Stimulated activated CD8-positive, alpha-beta memory T cell treated with anti-CD3 and anti-CD28 coated beads, Interleukin-2, amount 100 ng/mL, for 1 hour (primary cell): ENCODE results near the gene GLI3.

ENCODE experiments used
- DNase-seq, 2 donors: peaks; one replicate each; pipeline ENCODE4 v3.0.0-alpha.2; 2020; ENCODE audit warnings: low read depth in 2 of 2

The GLI3 gene

DNA sequence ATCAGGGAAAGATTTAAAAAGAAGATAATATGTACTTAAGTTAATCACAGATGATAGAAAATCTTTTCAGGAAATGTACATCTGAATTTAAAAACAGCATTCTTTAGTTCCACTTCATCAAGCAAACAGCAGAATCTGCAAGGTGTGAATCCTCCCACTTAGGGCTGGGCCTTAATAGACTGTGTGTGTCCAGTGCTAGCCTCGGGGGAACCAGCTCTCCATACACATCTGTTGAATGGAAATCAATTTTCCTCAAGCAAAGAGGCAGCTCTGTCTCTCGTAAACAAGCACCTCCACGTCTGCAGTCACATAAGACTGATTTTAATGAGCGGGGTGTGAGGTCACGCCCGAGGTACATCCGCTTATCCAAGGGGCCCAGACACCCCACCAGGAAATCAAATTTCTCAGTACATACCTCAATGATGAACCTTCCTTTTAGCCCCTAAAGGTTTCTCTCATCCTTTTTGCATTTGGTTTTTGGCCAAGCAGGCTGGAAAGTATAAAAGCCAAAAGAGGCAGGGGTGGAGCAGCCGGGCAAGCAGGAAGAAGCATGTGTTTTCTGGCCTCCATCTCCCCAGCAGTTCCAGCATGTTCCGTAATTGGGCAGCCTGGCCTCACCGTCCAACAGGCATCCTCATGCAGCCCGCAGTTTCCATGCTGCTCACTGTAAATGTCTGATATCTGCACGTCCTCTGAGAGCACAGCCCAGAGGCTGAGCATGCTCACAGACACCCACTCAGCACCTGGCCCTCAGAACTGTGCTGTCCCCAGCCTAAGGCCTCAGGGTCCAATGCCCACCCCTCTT is 131.3 kb downstream of the GLI3 start:
- no peak for DNase-seq

DNA sequence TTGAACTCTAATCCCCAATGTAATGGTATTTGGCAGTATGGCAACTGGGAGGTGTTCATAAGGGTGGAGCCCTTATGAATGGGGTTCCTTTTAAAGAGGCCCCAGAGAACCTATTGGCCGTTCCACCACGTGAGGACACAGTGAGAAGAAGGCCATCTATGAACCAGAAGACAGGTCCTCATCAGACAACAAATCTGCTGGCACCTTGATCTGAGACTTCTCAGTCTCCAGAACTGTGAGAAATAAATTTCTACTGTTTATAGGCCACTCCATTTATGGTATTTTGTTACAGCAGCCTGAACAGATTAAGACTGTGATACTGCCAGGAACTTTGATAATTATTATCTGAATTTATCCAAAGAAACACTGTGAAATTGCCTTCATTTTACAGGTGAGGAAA is 132.3 kb downstream of the GLI3 start:
- no peak for DNase-seq

DNA sequence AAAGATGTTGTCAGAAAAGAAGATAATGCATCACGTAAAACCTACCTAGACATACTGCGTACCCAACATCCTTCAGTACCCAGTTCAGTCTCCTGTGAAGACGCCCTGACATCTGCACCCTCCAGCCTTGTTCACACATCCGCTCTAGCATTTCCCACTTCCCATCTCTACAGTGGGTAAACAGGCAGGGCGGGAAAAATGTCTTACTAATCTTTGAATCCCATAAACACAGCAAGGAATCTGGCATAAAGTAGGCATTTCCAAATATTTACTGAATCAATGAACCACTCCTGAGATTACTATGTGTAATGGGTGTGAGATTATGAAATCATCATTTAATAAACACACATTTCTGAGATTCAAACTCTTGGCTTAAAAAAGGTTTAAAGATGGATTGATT is 132.8 kb downstream of the GLI3 start:
- DNase-seq = no peak

DNA sequence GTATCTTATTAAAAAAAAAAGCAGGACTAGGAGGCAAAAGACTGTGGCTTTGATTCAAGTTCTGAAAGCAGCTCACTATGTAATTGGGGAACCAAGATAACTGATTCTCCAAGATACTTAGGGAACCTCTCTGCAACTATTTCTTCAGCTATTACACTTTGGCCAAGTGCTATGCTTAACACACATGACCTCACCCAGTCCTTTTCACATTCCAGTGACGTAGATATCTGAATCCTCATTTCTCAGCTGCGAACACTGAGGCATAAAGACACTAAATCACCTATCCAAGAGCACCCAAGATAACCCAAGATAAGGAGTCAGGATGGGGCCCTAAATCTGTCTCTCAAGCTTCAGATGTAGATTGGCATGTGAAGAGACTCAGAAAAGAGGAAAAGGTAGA is 133.6 kb downstream of the GLI3 start:
- DNase-seq = no peak

DNA sequence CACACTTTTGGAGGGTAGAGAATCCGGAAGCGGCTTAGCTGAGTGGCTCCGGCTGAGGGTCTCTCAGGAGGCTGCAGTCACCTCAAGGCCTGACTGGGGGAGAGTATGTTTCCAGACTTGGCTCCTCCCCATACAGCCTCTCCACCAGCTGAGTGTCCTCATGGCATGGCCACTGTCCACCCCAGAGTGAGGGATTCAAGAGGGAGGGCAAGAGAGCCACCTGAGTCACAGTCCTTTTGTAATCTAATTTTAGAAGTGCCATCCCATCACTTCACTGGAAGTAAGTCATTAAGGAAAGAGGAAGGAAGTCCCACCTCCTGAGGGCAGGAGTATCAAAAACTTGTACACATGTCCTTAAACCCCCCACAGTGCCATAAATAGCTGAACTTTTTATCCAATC is 134.0 kb downstream of the GLI3 start:
- no peak for DNase-seq

DNA sequence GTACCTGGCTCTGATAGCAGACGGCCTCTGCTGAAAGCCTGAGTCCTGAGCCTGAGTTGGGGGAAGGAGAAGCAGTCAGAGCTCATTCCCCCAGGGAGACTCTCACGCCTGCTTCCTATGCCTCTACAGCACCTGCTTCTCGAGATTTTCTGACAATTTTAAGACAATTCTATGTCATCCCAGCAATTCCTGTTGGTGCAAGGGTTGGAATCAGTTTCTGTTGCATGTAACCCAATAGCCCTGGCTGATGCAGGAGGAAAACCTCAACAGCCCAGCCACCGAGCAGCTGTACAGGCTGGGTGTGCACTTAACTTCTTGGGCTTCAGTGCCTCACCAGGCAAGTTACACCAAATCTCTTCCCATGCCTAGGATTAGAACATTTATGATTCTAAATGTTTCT is 134.7 kb downstream of the GLI3 start:
- DNase-seq = no peak

DNA sequence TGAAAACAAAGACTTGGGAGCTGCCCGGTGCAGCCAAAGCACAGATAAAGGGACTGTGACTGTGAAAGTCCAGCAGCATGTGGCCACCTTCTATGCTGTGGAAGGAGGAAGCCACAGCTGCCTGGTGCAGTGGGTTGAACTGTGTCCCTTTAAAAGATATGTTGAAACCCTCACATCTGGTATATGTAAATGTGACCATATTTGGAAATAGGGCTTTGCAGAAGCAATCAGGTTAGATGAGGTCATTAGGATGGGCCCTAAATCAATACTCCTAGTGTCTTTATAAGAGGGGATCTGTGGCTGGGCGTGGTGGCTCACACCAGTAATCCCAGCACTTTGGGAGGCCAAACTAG is 136.9 kb downstream of the GLI3 start:
- no peak for DNase-seq

DNA sequence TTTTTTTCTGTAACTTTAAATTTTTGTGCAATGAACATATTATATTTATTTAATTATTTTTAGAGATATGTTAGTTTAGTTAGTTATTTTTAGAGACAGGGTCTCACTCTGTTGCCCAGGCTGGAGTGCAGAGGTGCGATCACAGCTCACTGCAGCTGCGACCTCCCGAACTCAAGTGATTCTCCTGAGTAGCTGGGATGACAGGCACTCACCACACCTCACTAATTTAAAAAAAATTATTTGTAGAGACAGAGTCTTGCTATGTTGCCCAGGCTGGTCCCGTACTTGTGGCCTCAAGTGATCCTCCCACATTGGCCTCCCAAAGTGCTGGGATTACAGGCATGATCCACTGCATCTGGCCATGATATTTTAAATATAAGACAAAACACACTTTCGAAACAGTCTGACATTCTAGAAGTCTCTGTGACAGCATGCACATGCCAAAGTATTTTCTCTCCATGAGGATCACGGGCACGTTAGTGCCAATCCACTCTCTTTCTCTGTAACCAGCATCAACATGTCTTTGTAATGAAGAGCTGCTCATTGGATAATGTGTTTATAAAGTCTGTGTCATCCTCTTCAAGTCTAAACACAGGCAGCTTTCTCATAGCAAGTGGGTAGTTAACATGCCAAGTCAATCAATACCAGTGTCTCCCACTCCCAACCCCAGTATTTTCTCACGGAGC is 137.4 kb downstream of the GLI3 start:
- DNase-seq = no peak

DNA sequence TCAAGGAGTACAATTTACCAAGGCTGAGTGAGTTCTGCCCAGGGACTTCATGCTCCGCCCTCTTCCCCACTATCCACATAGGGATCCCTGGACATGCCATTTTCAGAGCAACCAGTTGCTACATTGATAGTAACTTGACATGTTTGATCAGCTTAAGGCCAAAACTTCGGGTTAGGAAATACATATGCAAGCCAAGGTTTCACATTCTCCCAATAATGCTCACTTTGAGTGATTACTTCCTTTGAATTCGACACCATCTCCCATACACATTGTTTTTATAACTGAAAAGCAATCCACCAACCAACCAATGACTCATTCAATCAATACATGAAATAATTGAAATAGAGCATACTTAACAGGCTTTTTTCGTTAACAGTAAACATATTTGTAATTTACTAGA is 137.9 kb downstream of the GLI3 start:
- no peak for DNase-seq

DNA sequence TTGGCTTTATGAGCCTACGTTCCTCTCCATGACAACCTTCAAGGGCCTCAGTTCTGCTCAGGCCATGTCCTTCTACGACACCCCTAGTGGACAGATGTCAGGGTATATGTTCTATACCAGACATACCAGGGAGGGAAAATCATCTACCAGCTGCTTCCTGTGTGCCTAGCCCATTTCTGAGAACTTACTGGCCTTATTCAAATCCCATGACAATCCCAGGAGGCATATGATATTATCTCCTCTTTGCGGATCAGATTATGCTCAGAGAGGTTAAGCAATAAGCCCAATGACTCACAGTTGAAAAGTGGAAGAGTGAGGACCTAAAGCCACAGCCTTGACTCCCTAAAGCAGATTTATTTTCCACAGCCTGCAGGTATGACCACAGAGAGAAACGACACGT is 139.3 kb downstream of the GLI3 start:
- no peak for DNase-seq

DNA sequence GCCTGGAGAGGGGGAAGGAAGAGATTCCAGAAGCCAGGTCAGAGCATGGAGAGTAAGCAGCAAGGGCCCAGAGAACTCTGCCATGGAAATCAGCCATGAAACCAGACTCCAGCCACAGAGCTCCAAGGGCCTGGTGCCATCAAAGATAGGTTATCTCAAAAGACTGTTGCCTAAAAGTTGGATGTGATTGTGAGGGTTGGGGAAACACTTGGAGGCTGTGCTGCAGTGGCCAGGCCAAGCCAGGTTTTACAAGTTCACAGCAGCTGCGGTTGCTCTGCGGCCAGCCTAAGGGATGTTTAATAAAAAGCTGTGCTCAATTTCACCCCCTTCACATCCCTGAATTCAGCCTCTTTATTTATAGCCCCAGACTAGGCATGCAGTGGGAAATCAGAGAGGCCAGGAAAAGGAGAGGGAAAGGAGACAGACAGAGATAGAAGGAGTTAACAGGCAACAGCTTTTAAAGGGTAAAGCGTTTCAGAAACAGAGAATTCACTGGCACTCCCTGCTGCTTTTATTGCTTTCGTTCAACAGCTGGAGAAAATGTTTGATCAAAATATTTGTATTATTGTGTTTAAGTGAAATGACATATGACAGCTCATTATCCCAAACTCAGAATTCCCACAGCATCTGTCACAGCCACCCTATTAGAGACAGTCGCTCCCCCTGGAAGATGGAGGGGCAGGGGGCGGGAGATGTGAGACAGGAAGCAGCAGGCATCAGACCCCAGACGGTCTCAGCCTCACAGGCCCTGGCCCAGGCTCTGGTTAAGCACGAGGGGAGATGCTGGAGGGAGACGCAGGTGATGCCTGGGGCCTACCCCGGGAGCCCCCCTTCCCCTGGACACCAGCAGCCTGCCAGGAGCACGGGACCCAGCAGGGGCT is 140.1 kb downstream of the GLI3 start:
- DNase-seq = no peak

DNA sequence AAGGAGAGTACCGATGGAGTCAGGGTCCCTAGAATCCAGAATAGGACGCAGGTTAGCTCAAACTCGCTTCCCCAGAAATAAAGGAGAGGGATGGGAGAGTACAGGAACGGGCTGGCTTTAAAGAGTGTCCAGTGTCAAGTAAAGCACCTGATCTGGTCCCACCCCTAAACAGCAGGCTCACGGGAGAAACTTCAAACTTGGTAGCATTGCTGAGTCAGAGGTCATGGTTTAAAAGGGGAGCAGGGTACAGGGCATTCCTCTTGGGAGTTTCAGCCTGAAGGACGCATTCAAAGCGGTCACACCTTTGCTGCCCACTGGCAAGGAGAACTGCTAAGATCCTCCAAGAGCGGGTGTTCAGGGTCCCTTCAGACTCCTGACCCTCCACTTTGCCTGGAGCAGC is 140.7 kb downstream of the GLI3 start:
- DNase-seq = no peak

DNA sequence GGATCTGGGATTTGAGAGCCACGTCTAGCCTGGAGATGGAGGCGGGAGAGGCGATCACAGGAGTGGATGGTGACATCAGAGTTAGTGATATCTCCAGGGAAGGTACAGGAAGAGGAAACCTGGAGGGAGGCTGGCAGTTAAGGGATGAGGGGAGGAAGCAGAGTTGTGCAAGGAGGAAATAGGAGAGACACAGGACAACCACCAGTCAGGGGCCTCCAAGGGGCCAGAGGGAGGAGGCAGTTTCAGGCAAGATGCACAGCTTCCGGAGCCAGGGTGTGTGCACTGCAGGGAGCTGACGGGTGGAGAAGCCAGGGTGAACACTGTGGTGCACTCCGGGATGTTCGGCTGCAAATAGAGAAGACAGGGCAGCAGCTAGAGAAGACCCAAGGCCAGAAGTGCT is 141.2 kb downstream of the GLI3 start:
- no peak for DNase-seq

DNA sequence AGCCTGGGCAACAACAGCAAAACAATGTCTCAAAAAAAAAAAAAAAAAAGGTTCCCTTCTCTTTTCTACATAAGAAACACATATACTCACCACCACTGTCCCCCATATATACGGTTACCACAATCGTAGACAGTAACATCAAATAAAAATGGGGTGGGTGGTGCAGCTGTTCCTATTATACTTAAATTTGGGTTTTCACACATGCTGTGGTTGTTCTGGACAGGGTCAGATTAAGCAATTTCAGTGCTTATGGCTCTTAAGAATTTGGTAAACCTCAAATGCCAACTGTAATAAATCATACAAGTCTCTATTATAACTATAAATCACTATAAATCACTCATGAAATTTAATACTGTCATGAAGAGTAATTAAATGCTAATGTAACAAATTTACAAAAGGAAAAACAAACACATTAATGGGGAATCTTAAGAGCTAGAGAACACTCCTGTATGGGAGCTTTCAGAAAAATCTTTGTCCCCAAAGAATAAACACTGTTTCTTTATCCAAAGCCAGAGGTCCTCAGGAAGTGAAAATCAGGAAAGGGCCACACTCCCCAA is 143.6 kb downstream of the GLI3 start:
- no peak for DNase-seq

DNA sequence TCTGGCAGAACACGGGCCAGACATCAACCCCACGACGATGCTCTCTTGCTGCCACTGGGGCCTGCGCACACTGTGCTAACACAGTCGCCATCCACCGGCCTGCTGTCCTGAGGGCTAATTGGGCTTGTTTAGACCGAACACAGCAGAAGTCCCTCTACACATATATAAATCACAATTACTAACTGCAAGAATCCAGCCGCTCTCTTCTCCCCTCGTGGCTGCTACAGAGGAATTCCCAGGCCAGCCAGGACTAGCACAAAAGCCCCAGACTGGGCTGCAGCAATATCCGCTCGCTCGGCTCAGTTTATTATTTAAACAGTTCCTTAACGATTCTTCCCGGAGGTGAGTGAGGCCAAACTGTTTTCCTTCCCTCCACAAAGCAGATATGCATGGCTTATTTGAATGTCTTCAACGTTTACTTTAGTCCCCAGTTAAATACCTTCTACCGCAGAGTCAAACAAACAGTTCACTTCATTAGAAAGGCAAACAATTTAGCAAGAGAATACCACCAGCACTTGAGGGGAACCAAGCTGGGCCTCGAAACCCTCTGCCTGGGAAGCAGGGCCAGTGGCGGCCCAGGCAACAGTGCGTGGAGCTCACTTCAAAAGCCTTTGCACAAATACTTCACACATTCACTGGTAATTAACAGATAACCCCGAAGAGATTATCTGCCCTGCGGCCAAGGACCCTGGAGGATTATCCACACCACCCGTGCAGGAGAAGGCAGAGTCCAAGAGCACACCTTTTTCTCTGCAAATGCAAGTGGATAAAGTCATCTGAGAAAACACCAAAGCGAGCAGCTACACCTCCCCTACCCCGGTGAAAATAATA is 145.3 kb downstream of the GLI3 start:
- no peak for DNase-seq

DNA sequence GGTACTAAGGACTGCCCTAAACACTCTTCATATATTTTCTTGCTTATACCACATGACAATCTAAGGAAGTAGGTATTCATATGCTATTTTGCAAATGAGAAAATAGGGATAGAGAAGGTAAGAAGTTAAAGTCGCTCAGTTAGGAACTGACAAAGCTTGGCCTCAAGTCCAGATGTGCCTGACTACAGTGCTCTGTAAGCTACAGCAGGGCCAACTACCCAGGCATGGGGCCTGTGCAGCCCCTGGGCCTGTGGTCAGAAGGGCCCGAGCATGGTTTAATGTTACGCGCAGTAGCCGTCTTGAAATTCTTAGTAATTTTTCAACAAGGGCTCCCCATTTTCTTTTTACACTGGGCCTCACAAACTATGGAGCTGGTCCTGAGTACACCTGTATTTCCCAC is 146.2 kb downstream of the GLI3 start:
- DNase-seq = no peak

DNA sequence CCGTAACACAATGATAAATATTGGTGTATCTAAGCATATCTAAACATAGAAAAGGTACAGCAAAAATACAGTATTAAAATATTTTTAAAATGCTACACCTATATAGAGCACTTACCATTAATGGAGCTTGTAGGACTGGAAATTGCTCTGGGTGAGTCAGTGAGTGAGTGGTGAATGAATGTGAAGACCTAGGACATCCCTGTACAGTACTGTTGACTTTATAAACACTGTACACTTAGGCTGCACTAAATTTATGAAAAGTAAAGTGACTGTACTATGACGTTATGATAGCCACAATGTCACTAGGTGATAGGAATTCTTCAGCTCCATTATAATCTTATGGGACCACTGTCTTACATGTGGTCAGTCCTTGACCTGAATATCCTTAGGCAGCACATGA is 147.0 kb downstream of the GLI3 start:
- no peak for DNase-seq

DNA sequence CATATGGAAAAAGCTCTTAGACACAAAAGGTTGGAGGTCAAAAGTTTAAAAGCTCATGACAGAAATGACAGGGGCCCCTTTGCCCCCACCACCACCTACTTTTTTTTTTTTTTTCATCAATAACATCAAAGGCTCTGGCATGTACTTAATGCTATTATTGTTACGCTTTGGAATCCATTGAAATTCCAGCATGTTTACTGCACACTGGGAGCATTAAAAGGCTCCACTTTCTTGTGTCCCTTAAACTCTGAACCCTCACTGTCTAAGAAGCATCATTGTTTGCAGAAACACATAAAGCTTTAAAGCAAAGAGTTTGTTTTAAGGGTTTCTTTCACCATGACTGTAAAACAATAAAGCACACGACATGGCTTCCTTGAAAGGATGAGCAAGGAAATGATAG is 149.4 kb downstream of the GLI3 start:
- no peak for DNase-seq

DNA sequence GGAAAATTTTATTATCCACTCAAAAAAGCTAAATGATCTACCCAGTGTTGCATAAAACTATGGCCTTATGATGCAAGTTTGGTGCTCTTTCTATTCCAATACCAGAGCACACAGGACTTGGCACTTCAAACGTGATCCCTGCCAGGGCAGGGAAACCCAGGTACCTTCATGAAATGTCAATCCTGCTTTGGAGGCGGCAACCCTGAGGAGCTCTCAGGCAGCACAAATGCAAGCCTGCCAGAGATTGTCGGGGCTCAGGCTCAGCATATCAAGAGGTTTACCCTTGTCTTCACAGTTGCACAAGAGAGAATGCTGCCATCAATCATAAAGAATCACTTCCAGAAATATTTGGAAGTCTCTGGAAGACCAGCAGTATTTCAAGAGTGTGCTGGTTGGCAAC is 151.5 kb downstream of the GLI3 start:
- no peak for DNase-seq

DNA sequence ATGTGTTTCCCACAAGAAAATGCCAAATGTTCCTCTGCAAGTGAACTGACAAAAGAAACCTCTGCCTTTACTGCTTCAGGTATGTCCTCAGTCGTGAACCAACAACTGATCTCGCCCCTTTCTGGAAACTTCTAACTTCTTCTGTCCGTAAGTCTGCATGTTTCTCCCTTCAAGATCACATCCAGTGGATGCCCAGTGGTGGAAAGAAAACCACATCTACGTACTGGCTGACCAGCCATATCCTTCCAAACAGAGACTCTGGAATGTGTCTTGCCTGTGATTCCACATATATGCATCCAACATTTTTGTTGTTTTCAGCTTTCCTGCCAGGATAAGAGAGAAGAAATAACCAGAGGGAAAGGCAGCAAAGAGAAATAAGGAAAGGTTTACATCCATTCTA is 152.7 kb downstream of the GLI3 start:
- DNase-seq = no peak

DNA sequence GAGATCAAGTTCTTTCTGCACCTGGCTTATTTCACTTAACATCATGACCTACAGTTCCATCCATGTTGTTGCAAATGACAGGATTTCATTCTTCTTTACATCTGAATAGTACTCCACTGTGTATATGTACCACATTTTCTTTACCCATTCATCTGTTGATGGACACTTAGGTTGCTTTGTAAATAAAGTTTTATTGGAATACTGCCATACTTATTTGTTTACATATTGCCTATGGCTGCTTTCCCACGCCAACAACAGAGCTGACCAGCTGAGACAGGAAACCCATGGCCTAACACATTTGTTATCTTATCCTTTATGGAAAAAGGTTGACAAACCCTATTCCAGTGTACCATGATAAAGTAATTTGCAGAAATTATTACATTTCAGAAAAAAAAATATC is 153.7 kb downstream of the GLI3 start:
- DNase-seq = no peak

DNA sequence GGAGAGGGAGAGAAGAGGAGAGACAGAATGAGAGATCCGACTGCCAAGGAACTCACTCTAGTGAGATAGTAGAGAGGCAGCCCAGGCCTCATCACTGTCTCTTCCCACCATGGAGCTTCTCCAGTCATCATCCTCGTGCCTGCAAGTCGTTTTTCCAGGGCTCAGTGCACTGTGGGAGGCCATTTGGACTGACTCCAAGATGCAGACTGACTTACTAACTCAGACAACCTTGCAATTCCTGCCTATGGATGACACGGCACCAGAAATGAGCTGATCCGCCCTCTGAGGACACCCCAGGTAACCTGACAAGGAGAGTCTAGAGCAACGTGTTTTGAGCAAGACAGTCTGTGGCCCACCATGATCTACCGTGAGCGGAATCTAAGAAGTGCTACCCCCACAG is 154.9 kb downstream of the GLI3 start:
- DNase-seq = no peak
